Tongue (tissue), 2 donors: ENCODE data around the gene ABCC3. TPM values are rescaled to one million over a fixed set of nuclear protein-coding genes. Genes with fewer than 3 reads are reported as not detected.

ENCODE experiments used
- DNase-seq: peaks from one replicate; pipeline ENCODE4 v3.0.0-alpha.2; 2015
- total RNA-seq: library from RNA; depleted of rRNA; stranded (reverse); fragments of >200 nt; gene quantifications from one replicate; pipeline ENCODE4 v1.2.3, GENCODE V29; 2014

ABCC3 gene
- total RNA-seq = 5.6 TPM

- no peak for DNase-seq
Observed at GRCh38 chr17:50634224-50634914, at the start of gene ABCC3. Gene ABCC3, plus strand, starts transcription at chr17:50634881. Its CDS starts 56 bp downstream, at chr17:50634937.

- DNase-seq = no peak
Observed at GRCh38 chr17:50585346-50585745, 49.3 kb upstream of the ABCC3 start.

GRCh38 chr17:50585891-50586290 lies 48.8 kb upstream of the ABCC3 start:
- DNase-seq = no peak

- no peak for DNase-seq
Observed at GRCh38 chr17:50586421-50587247, 48.0 kb upstream of the ABCC3 start.

- no peak for DNase-seq
Observed at GRCh38 chr17:50587571-50587970, 47.1 kb upstream of the ABCC3 start.

GRCh38 chr17:50588391-50589049 lies 46.2 kb upstream of the ABCC3 start:
- DNase-seq = peak; percentile 64

- DNase-seq = peak; percentile 58
Observed at GRCh38 chr17:50589095-50589705, 45.5 kb upstream of the ABCC3 start.

GRCh38 chr17:50590946-50591737 lies 43.5 kb upstream of the ABCC3 start:
- DNase-seq = no peak

- DNase-seq = peak; percentile 49
Observed at GRCh38 chr17:50593321-50593720, 41.4 kb upstream of the ABCC3 start.

- no peak for DNase-seq
Observed at GRCh38 chr17:50594128-50594823, 40.4 kb upstream of the ABCC3 start.

GRCh38 chr17:50594892-50595291 lies 39.8 kb upstream of the ABCC3 start:
- DNase-seq = no peak

GRCh38 chr17:50596191-50597037 lies 38.3 kb upstream of the ABCC3 start:
- no peak for DNase-seq

GRCh38 chr17:50598487-50598886 lies 36.2 kb upstream of the ABCC3 start:
- DNase-seq = no peak

- DNase-seq = no peak
Observed at GRCh38 chr17:50599606-50600005, 35.1 kb upstream of the ABCC3 start.

GRCh38 chr17:50601823-50602375 lies 32.8 kb upstream of the ABCC3 start:
- no peak for DNase-seq

- no peak for DNase-seq
Observed at GRCh38 chr17:50602836-50603235, 31.8 kb upstream of the ABCC3 start.

GRCh38 chr17:50603340-50603739 lies 31.3 kb upstream of the ABCC3 start:
- no peak for DNase-seq

- peak; percentile 99 for DNase-seq
Observed at GRCh38 chr17:50604513-50604912, 30.2 kb upstream of the ABCC3 start.

GRCh38 chr17:50605429-50605828 lies 29.3 kb upstream of the ABCC3 start:
- no peak for DNase-seq
